WERI-Rb-1 (cell line): Measurements from ENCODE around the gene CAMSAP3.
A peak's percentile ranks its signal among the peaks of the same experiment; 100 is the strongest.

Experiments
- DNase-seq: peaks from one replicate; pipeline ENCODE4 v3.0.0-alpha.2; 2020
- H3K27ac ChIP-seq: fragments of 250-450 bp; sonication (Bioruptor Pico); 2 replicates; pipeline ENCODE4 v1.5.1; 2020; ENCODE audit warnings: mild to moderate bottlenecking, moderate library complexity
- H3K27me3 ChIP-seq: fragments of 250-450 bp; sonication (Bioruptor Pico); 2 replicates; pipeline ENCODE4 v1.5.1; 2021; ENCODE audit warnings: mild to moderate bottlenecking, low read depth, moderate library complexity; ENCODE audit not compliant: insufficient read depth, severe bottlenecking
- H3K36me3 ChIP-seq: fragments of 250-450 bp; sonication (Bioruptor Pico); 2 replicates; pipeline ENCODE4 v1.5.1; 2020; ENCODE audit warnings: mild to moderate bottlenecking, moderate library complexity
- H3K4me3 ChIP-seq: 2 replicates; pipeline ENCODE4 v1.5.1; 2011; ENCODE audit warnings: low read depth, mild to moderate bottlenecking, control low read depth, low read length
- H3K9me3 ChIP-seq: fragments of 250-450 bp; sonication (Bioruptor Pico); 2 replicates; pipeline ENCODE4 v1.5.1; 2021; ENCODE audit warnings: mild to moderate bottlenecking, moderate library complexity; ENCODE audit not compliant: severe bottlenecking
- CTCF ChIP-seq: IDR thresholded peaks from 2 replicates; pipeline ENCODE4 v1.5.1; 2011; ENCODE audit warnings: low read depth, mild to moderate bottlenecking, control low read depth, inconsistent platforms, low read length

CAMSAP3 gene

GRCh38 chr19:7582446-7582845 lies 13.2 kb upstream of the CAMSAP3 start:
- Histone ChIP-seq H3K4me3 (no peak overlapping the region), H3K36me3 (no peaks in the 10 kb centered on the region), H3K9me3 (no peaks in the 10 kb centered on the region), H3K27ac (no peak overlapping the region), H3K27me3 (no peaks in the 10 kb centered on the region)
- no peak for TF ChIP-seq CTCF
- DNase-seq: no peak

GRCh38 chr19:7589822-7590221 lies 5.8 kb upstream of the CAMSAP3 start:
- Histone ChIP-seq H3K36me3 (no peaks in the 10 kb centered on the region), H3K4me3 (no peak overlapping the region), H3K27ac (no peak overlapping the region), H3K27me3 (no peaks in the 10 kb centered on the region), H3K9me3 (no peaks in the 10 kb centered on the region)
- TF ChIP-seq CTCF: no peak
- no peak for DNase-seq

- Histone ChIP-seq H3K9me3 (no peaks in the 10 kb centered on the region), H3K36me3 (no peaks in the 10 kb centered on the region), H3K27ac (no peak overlapping the region), H3K27me3 (no peaks in the 10 kb centered on the region), H3K4me3 (no peak overlapping the region)
- no peak for TF ChIP-seq CTCF
- no peak for DNase-seq
Observed at GRCh38 chr19:7590256-7590655, 5.4 kb upstream of the CAMSAP3 start.

- no peak for DNase-seq
- Histone ChIP-seq H3K27me3 (no peaks in the 10 kb centered on the region), H3K4me3 (peak overlapping the region; percentile 67), H3K9me3 (no peaks in the 10 kb centered on the region), H3K36me3 (no peaks in the 10 kb centered on the region), H3K27ac (no peak overlapping the region)
- TF ChIP-seq CTCF: no peak
Observed at GRCh38 chr19:7596211-7596937, 711 bp downstream of the CAMSAP3 start.

- Histone ChIP-seq H3K36me3 (no peaks in the 10 kb centered on the region), H3K9me3 (no peaks in the 10 kb centered on the region), H3K27me3 (no peaks in the 10 kb centered on the region), H3K27ac (no peak overlapping the region), H3K4me3 (no peak overlapping the region)
- no peak for TF ChIP-seq CTCF
- DNase-seq: no peak
Observed at GRCh38 chr19:7597689-7598088, 2.0 kb downstream of the CAMSAP3 start.

GRCh38 chr19:7598180-7598579 lies 2.5 kb downstream of the CAMSAP3 start:
- H3K4me3 ChIP-seq: no peak overlapping the region
- H3K36me3 ChIP-seq: no peaks in the 10 kb centered on the region
- no peak for TF ChIP-seq CTCF
- H3K9me3 ChIP-seq: no peaks in the 10 kb centered on the region
- H3K27ac ChIP-seq: no peak overlapping the region
- no peak for DNase-seq
- no peaks in the 10 kb centered on the region for H3K27me3 ChIP-seq
